Measurements from ENCODE around the gene ATF6. TPM values are rescaled to one million over a fixed set of nuclear protein-coding genes. Genes with fewer than 3 reads are reported as not detected.

The ATF6 gene
- total RNA-seq, 1 experiment from 2014 or later, result 35.3 TPM

DNA sequence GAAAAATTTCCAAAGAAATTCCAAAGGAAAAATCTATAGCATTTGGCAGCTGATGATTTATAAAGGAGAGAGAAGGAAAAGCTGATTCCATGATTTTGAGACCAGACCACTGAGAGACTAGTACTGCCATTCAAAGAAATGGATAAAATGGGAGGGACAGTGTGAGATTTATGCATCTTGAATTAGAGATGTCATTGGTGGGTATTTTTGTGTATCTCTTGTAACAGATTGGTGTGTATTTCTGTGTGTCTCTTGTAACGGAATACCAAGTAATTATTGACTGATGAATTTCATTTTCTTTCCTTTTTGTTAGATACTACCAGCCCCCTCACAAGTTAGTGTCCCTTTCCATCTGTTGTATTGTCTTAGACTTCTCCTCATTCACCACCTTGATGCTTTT, 155.4 kb downstream of the ATF6 start:
- CTCF ChIA-PET, result no interaction called here
- no peaks in the 10 kb centered on the region for H3K36me3 Mint-ChIP-seq (ENCODE audit: insufficient read depth, unreplicated experiment)
- no peaks in the 10 kb centered on the region for H3K9me3 Mint-ChIP-seq (ENCODE audit: low read depth, unreplicated experiment)
- intact Hi-C loops (cut with micrococcal nuclease; ENCODE audit: unreplicated experiment), result no loop called here
- no TSS peak for BruUV-seq (replicated peaks)
- DNase-seq, result no peak
- no peaks in the 10 kb centered on the region for H3K27me3 Mint-ChIP-seq (ENCODE audit: unreplicated experiment)
- H3K27ac Mint-ChIP-seq (ENCODE audit: unreplicated experiment), result no peak overlapping the region
- no peak overlapping the region for H3K4me3 Mint-ChIP-seq (ENCODE audit: low read depth, unreplicated experiment)
- no peaks in the 10 kb centered on the region for H3K4me1 Mint-ChIP-seq (ENCODE audit: low read depth, unreplicated experiment)
- no peak for TF ChIP-seq CTCF (IDR thresholded peaks at IDR 0.05; ENCODE audit: unreplicated experiment)

DNA sequence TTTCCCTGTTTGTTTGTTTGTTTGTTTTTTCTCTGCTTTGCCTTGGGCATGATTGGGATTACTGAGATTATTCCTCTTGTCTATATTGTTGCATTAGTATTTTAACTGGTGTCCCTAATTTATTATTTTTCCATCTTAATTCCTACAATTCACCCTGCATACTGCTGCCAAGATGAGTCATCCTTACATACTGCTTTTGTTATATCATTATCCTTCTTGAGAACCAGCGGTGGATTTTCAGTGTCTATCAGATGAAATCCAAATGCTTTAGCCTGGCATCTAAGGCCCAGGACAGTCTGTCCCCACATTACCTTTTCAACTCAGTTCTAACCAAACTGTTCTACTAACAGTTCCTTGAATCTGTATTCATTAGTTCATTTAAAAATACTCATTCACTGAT, 155.9 kb downstream of the ATF6 start:
- TF ChIP-seq CTCF (IDR thresholded peaks at IDR 0.05; ENCODE audit: unreplicated experiment), result no peak
- H3K4me1 Mint-ChIP-seq (ENCODE audit: low read depth, unreplicated experiment), result no peaks in the 10 kb centered on the region
- no peaks in the 10 kb centered on the region for H3K27me3 Mint-ChIP-seq (ENCODE audit: unreplicated experiment)
- no peak overlapping the region for H3K27ac Mint-ChIP-seq (ENCODE audit: unreplicated experiment)
- no peak overlapping the region for H3K4me3 Mint-ChIP-seq (ENCODE audit: low read depth, unreplicated experiment)
- H3K36me3 Mint-ChIP-seq (ENCODE audit: insufficient read depth, unreplicated experiment), result no peaks in the 10 kb centered on the region
- DNase-seq, result no peak
- intact Hi-C loops (cut with micrococcal nuclease; ENCODE audit: unreplicated experiment), result no loop called here
- CTCF ChIA-PET, result no interaction called here
- no peaks in the 10 kb centered on the region for H3K9me3 Mint-ChIP-seq (ENCODE audit: low read depth, unreplicated experiment)
- BruUV-seq (replicated peaks), result no TSS peak

- CTCF ChIA-PET, result no interaction called here
- intact Hi-C loops (cut with micrococcal nuclease; ENCODE audit: unreplicated experiment), result no loop called here
- Mint-ChIP-seq H3K27me3 (ENCODE audit: unreplicated experiment) (no peaks in the 10 kb centered on the region), H3K36me3 (ENCODE audit: insufficient read depth, unreplicated experiment) (no peaks in the 10 kb centered on the region), H3K4me1 (ENCODE audit: low read depth, unreplicated experiment) (no peaks in the 10 kb centered on the region), H3K27ac (ENCODE audit: unreplicated experiment) (no peak overlapping the region), H3K4me3 (ENCODE audit: low read depth, unreplicated experiment) (no peak overlapping the region), H3K9me3 (ENCODE audit: low read depth, unreplicated experiment) (no peaks in the 10 kb centered on the region)
- no peak for DNase-seq
- BruUV-seq (replicated peaks), result no TSS peak
- no peak for TF ChIP-seq CTCF (IDR thresholded peaks at IDR 0.05; ENCODE audit: unreplicated experiment)
Measured at GRCh38 chr1:161928056-161928455, 161.9 kb downstream of the ATF6 start.

DNA sequence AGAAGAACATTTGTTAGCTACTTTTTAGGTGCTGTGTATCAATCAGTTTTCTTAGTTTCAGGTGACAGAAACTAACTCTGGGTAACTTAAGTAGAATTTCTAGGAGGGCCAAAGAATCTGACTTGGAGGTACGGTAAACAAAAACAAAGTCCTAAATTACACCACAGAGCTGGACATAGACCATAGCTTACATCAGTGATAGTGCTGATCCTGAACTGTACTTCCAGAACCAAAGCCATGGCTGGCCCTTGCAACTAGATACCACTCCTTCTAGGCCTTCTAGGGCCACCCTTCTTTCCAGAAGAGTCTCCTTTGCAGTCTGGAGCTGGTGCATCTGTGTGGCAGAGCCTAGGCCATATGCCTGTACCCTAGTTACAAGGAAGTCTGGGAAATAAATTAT, 163.0 kb downstream of the ATF6 start:
- no peaks in the 10 kb centered on the region for H3K9me3 Mint-ChIP-seq (ENCODE audit: low read depth, unreplicated experiment)
- CTCF ChIA-PET, result interaction anchor here (1.0 kb wide), 1 partner anchor 11 kb away, joined by 5 read pairs; no protein-coding TSS in a partner anchor
- H3K4me3 Mint-ChIP-seq (ENCODE audit: low read depth, unreplicated experiment), result no peak overlapping the region
- H3K27ac Mint-ChIP-seq (ENCODE audit: unreplicated experiment), result no peak overlapping the region
- DNase-seq, result no peak
- TF ChIP-seq CTCF (IDR thresholded peaks at IDR 0.05; ENCODE audit: unreplicated experiment), result no peak
- no peaks in the 10 kb centered on the region for H3K36me3 Mint-ChIP-seq (ENCODE audit: insufficient read depth, unreplicated experiment)
- no peaks in the 10 kb centered on the region for H3K27me3 Mint-ChIP-seq (ENCODE audit: unreplicated experiment)
- intact Hi-C loops (cut with micrococcal nuclease; ENCODE audit: unreplicated experiment), result no loop called here
- no peaks in the 10 kb centered on the region for H3K4me1 Mint-ChIP-seq (ENCODE audit: low read depth, unreplicated experiment)
- no TSS peak for BruUV-seq (replicated peaks)

DNA sequence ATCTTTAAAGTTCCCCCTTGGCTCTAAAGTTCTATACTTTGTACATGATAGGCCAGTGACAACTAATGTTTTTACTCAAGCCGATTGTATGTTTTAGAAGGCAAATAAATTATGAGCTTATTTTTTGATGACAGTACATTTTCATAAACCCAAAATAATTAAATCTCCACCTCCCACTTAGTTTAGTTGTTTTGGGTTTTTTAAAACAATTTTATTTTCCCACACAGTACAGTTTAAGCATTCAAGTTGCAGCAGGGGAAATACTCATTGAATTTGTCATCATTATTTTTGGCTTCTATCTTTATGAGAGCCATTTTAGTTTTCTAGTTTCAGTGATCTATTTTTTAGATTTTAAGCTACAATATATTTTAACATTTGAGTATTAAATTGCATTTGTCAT, 163.9 kb downstream of the ATF6 start:
- no peak for TF ChIP-seq CTCF (IDR thresholded peaks at IDR 0.05; ENCODE audit: unreplicated experiment)
- no peak overlapping the region for H3K27ac Mint-ChIP-seq (ENCODE audit: unreplicated experiment)

More for the DNA sequence above, 163.9 kb downstream of the ATF6 start:
- intact Hi-C loops (cut with micrococcal nuclease; ENCODE audit: unreplicated experiment), result no loop called here
- Mint-ChIP-seq H3K4me3 (ENCODE audit: low read depth, unreplicated experiment) (no peak overlapping the region), H3K36me3 (ENCODE audit: insufficient read depth, unreplicated experiment) (no peaks in the 10 kb centered on the region), H3K4me1 (ENCODE audit: low read depth, unreplicated experiment) (no peaks in the 10 kb centered on the region), H3K9me3 (ENCODE audit: low read depth, unreplicated experiment) (no peaks in the 10 kb centered on the region), H3K27me3 (ENCODE audit: unreplicated experiment) (no peaks in the 10 kb centered on the region)
- DNase-seq, result no peak
- CTCF ChIA-PET, result no interaction called here
- BruUV-seq (replicated peaks), result no TSS peak

All from Calu3 (cell line).